HCT116 (cell line): ENCODE results near the gene GTF2H3. TPM values are rescaled to one million over a fixed set of nuclear protein-coding genes. Genes with fewer than 3 reads are reported as not detected.

Experiments used
- ATAC-seq: fragments of 200-7000 bp; cut with Tn5 transposase; 2 replicates; pipeline ENCODE4 v1.9.1; 2020; ENCODE audit warnings: mild to moderate bottlenecking, moderate library complexity
- BruUV-seq: library from RNA; stranded (reverse); fragments of 400-500 nt; replicated peaks from 2 replicates; lab custom pipeline; 2021; lab: Mats Ljungman, UMichigan
- CTCF ChIA-PET: fragments of 300-600 bp; sonication (Branson Sonifier 250); formaldehyde crosslinking; loops from one replicate; lab custom pipeline; 2021; ENCODE audit warnings: antibody characterized with exemption; lab: Charles Lee
- POLR2A ChIA-PET: fragments of 300-600, 350-600 bp; sonication (Branson Sonifier 250); formaldehyde crosslinking; loops from one replicate; lab custom pipeline; 2021; ENCODE audit warnings: antibody characterized with exemption; lab: Charles Lee
- RAD21 ChIA-PET, 2 experiments: fragments of 300-600 bp; sonication (Branson Sonifier 250); formaldehyde crosslinking; loops; one replicate each; lab custom pipeline; 2023; ENCODE audit warnings: low total read pairs in 2 of 2; ENCODE audit not compliant: uncharacterized antibody in 2 of 2, unreplicated experiment in 2 of 2, low non-redundant PET in 1 of 2; lab: Charles Lee
- DNase-seq: peaks from one replicate; pipeline ENCODE4 v3.0.0-alpha.2; 2010; ENCODE audit warnings: low read depth, low spot score
- H2AFZ ChIP-seq: fragments of 200-600 bp; shearing (Covaris generic), sonication (generic); 2 replicates; pipeline ENCODE4 v1.6.1; 2017; ENCODE audit warnings: low read depth, mixed run types, mixed read lengths, antibody characterized with exemption, low read length; ENCODE audit not compliant: poor library complexity, severe bottlenecking
- H3K27ac ChIP-seq: 2 replicates; pipeline ENCODE4 v1.5.1; 2012; ENCODE audit warnings: low read depth, low read length
- H3K27me3 ChIP-seq: fragments of 200-600 bp; sonication (generic); 2 replicates; pipeline ENCODE4 v1.6.1; 2016; ENCODE audit warnings: mixed run types, low read length, mixed read lengths; ENCODE audit not compliant: insufficient read depth
- H3K36me3 ChIP-seq, 2 experiments: fragments of 200-500 bp in 1 of 2; fragments of 200-600 bp in 1 of 2; sonication (Bioruptor generic) in 1 of 2; sonication (generic) in 1 of 2; 2 replicates each; pipeline versions ENCODE4 v1.5.1 to v1.6.1; 2014 to 2016; ENCODE audit warnings: low read length in 2 of 2, inconsistent platforms in 1 of 2, mixed read lengths in 1 of 2, mixed run types in 1 of 2; ENCODE audit not compliant: insufficient read depth in 2 of 2, control insufficient read depth in 1 of 2
- H3K4me1 ChIP-seq, 2 experiments: fragments of 200-600 bp in 1 of 2; sonication (generic) in 1 of 2; 2 replicates each; pipeline versions ENCODE4 v1.5.1 to v1.6.1; 2012 to 2017; ENCODE audit warnings: low read length in 2 of 2, inconsistent platforms in 1 of 2, mild to moderate bottlenecking in 1 of 2, mixed read lengths in 1 of 2, mixed run types in 1 of 2, moderate library complexity in 1 of 2; ENCODE audit not compliant: insufficient read depth in 2 of 2, control insufficient read depth in 1 of 2
- H3K4me2 ChIP-seq: fragments of 200-600 bp; sonication (generic); 2 replicates; pipeline ENCODE4 v1.6.1; 2017; ENCODE audit warnings: mixed run types, low read length, mixed read lengths
- H3K4me3 ChIP-seq, 2 experiments: fragments of 200-600 bp in 1 of 2; sonication (generic) in 1 of 2; replicated peaks in 1 of 2; 2 replicates each; pipeline ENCODE4 v1.5.1; 2011 to 2016; ENCODE audit warnings: low read length in 2 of 2, control low read depth in 1 of 2, low read depth in 1 of 2, mild to moderate bottlenecking in 1 of 2, mixed read lengths in 1 of 2, mixed run types in 1 of 2
- H3K79me2 ChIP-seq: fragments of 200-600 bp; sonication (generic); 2 replicates; pipeline ENCODE4 v1.6.1; 2017; ENCODE audit warnings: mild to moderate bottlenecking, mixed run types, low read length, moderate library complexity, mixed read lengths; ENCODE audit not compliant: insufficient read depth
- H3K9ac ChIP-seq: fragments of 200-600 bp; sonication (generic); 2 replicates; pipeline ENCODE4 v1.6.1; 2016; ENCODE audit warnings: low read length, mixed read lengths
- H3K9me2 ChIP-seq: fragments of 200-600 bp; sonication (generic), shearing (Covaris generic); 2 replicates; pipeline ENCODE4 v1.6.1; 2017; ENCODE audit warnings: mixed run types, mild to moderate bottlenecking, moderate library complexity; ENCODE audit not compliant: insufficient read depth
- H3K9me3 ChIP-seq, 2 experiments: fragments of 200-500 bp in 1 of 2; fragments of 200-600 bp in 1 of 2; sonication (Bioruptor generic) in 1 of 2; sonication (generic) in 1 of 2; 2 replicates each; pipeline ENCODE4 v1.6.1; 2014 to 2017; ENCODE audit warnings: low read length in 2 of 2, mixed read lengths in 2 of 2, inconsistent platforms in 1 of 2, low read depth in 1 of 2, mild to moderate bottlenecking in 1 of 2, mixed run types in 1 of 2, moderate library complexity in 1 of 2; ENCODE audit not compliant: control insufficient read depth in 1 of 2, insufficient read depth in 1 of 2
- H4K20me1 ChIP-seq: fragments of 200-600 bp; sonication (generic), shearing (Covaris generic); 2 replicates; pipeline ENCODE4 v1.6.1; 2017; ENCODE audit warnings: mixed run types, mild to moderate bottlenecking, moderate library complexity; ENCODE audit not compliant: insufficient read depth
- CEBPB ChIP-seq: IDR thresholded peaks from 2 replicates; pipeline ENCODE4 v1.6.1; 2012; ENCODE audit warnings: low read depth
- EGR1 ChIP-seq: IDR thresholded peaks from 2 replicates; pipeline ENCODE4 v1.6.1; 2012; ENCODE audit warnings: low read depth
- ELF1 ChIP-seq: IDR thresholded peaks from 2 replicates; pipeline ENCODE4 v1.6.1; 2012; ENCODE audit warnings: low read depth, borderline replicate concordance
- EZH2 ChIP-seq: fragments of 200-600 bp; sonication (generic); IDR thresholded peaks from 2 replicates; pipeline ENCODE4 v1.6.1; 2017; ENCODE audit warnings: antibody characterized with exemption, mixed run types
- EZH2phosphoT487 ChIP-seq: fragments of 200-600 bp; IDR thresholded peaks from 2 replicates; pipeline ENCODE4 v1.6.1; 2018; ENCODE audit warnings: antibody characterized with exemption, borderline replicate concordance
- JUND ChIP-seq: IDR thresholded peaks from 2 replicates; pipeline ENCODE4 v1.6.1; 2012
- POLR2AphosphoS5 ChIP-seq: IDR thresholded peaks from 2 replicates; pipeline ENCODE4 v1.6.1; 2011; ENCODE audit warnings: mild to moderate bottlenecking, low read depth, low read length, moderate library complexity
- RAD21 ChIP-seq: IDR thresholded peaks from 2 replicates; pipeline ENCODE4 v1.6.1; 2012; ENCODE audit warnings: low read depth, mild to moderate bottlenecking
- REST ChIP-seq: IDR thresholded peaks from 2 replicates; pipeline ENCODE4 v1.6.1; 2012; ENCODE audit warnings: low read depth
- SP1 ChIP-seq: IDR thresholded peaks from 2 replicates; pipeline ENCODE4 v1.6.1; 2012; ENCODE audit warnings: low read depth
- YY1 ChIP-seq: IDR thresholded peaks from 2 replicates; pipeline ENCODE4 v1.6.1; 2011; ENCODE audit warnings: low read length, low read depth, moderate library complexity, mild to moderate bottlenecking; ENCODE audit not compliant: insufficient replicate concordance; ENCODE audit errors: extremely low read depth
- ZNF274 ChIP-seq: fragments of 200-500 bp; sonication (Bioruptor generic); IDR thresholded peaks from 2 replicates; pipeline ENCODE4 v1.6.1; 2014; ENCODE audit warnings: mild to moderate bottlenecking, low read depth, low read length, inconsistent platforms
- intact Hi-C: fragments of 100-400 bp; cut with micrococcal nuclease; formaldehyde crosslinking; loops from 2 replicates; pipeline ENCODE4 v1.10.0; 2022
- total RNA-seq: library from RNA; stranded (reverse); gene quantifications from one replicate; pipeline ENCODE4 v1.2.1, GENCODE V29; 2021; ENCODE audit not compliant: unreplicated experiment

The GTF2H3 gene
- total RNA-seq, 1 experiment from 2014 or later, result 94.0 TPM

GRCh38 chr12:123659996-123660727 lies 26.5 kb downstream of the GTF2H3 start:
- ChIA-PET CTCF (interaction anchor here (1.5 kb wide), 1 partner anchor 11 kb away, joined by 3 read pairs; the partner anchor contains the start of gene TCTN2), RAD21 (no interaction called here), POLR2A (no interaction called here)
- H3K4me3 ChIP-seq, result no peak overlapping the region
- H3K4me1 ChIP-seq, result no peaks in the 10 kb centered on the region
- no peak for ATAC-seq
- no peaks in the 10 kb centered on the region for H4K20me1 ChIP-seq
- H3K9ac ChIP-seq, result no peak overlapping the region
- H3K9me3 ChIP-seq, result no peaks in the 10 kb centered on the region
- BruUV-seq, result no TSS peak
- no peak overlapping the region for H2AFZ ChIP-seq
- H3K27ac ChIP-seq, result peak overlapping the region; percentile 11; the same call in 1 of the 2 replicates
- no peak for DNase-seq
- TF ChIP-seq EZH2 (no peak), SP1 (no peak), REST (no peak), RAD21 (no peak), EZH2phosphoT487 (no peak), CEBPB (no peak), JUND (no peak), ZNF274 (no peak), ELF1 (no peak), POLR2AphosphoS5 (no peak), YY1 (no peak), EGR1 (no peak)
- peaks cover 26 to 31% of the 10 kb centered on the region in 2 experiments; a peak in 3 of 4 replicates for H3K36me3 ChIP-seq
- H3K27me3 ChIP-seq, result no peaks in the 10 kb centered on the region
- no peaks in the 10 kb centered on the region for H3K9me2 ChIP-seq
- no peaks in the 10 kb centered on the region for H3K79me2 ChIP-seq
- H3K4me2 ChIP-seq, result no peak overlapping the region
- intact Hi-C loops, result no loop called here
